HG02759 (cell line): ENCODE data around the gene CAPN12.

Source experiments
- ATAC-seq: cut with Tn5 transposase; IDR thresholded peaks from one replicate; pipeline ENCODE4 v1.9.1; 2021; ENCODE audit warnings: mild to moderate bottlenecking, moderate library complexity; ENCODE audit not compliant: unreplicated experiment

Gene CAPN12

GRCh38 chr19:38739440-38740256 lies 4.6 kb downstream of the CAPN12 start:
- no peak for ATAC-seq

- ATAC-seq: no peak
Measured at GRCh38 chr19:38737921-38738737, 6.1 kb downstream of the CAPN12 start.

- ATAC-seq: no peak
Measured at GRCh38 chr19:38737281-38737865, 6.9 kb downstream of the CAPN12 start.

GRCh38 chr19:38736413-38737280 lies 7.6 kb downstream of the CAPN12 start:
- ATAC-seq: no peak

- ATAC-seq: no peak
Measured at GRCh38 chr19:38736036-38736412, 8.2 kb downstream of the CAPN12 start.

GRCh38 chr19:38735257-38735686 lies 9.0 kb downstream of the CAPN12 start:
- ATAC-seq: no peak

- no peak for ATAC-seq
Measured at GRCh38 chr19:38734426-38735256, 9.6 kb downstream of the CAPN12 start.

- ATAC-seq: no peak
Measured at GRCh38 chr19:38734176-38734425, 10.2 kb downstream of the CAPN12 start.

GRCh38 chr19:38733493-38734175 lies 10.6 kb downstream of the CAPN12 start:
- ATAC-seq: no peak

GRCh38 chr19:38733241-38733492 lies 11.1 kb downstream of the CAPN12 start:
- no peak for ATAC-seq

- ATAC-seq: no peak
Measured at GRCh38 chr19:38731654-38732301, 12.5 kb downstream of the CAPN12 start.

- no peak for ATAC-seq
Measured at GRCh38 chr19:38730731-38731589, 13.3 kb downstream of the CAPN12 start.

GRCh38 chr19:38730470-38730730 lies 13.9 kb downstream of the CAPN12 start:
- ATAC-seq: no peak

GRCh38 chr19:38729653-38730469 lies 14.4 kb downstream of the CAPN12 start:
- ATAC-seq: no peak

- no peak for ATAC-seq
Measured at GRCh38 chr19:38728752-38729541, 15.3 kb downstream of the CAPN12 start.

GRCh38 chr19:38727868-38728660 lies 16.2 kb downstream of the CAPN12 start:
- no peak for ATAC-seq
